Spinal cord (tissue), 10 donors: Measurements from ENCODE around the gene IGSF5. TPM values are rescaled to one million over a fixed set of nuclear protein-coding genes. Genes with fewer than 3 reads are reported as not detected.
"Not testable (repeated sequence)": the region's sequence is repeated elsewhere in the genome, so short reads cannot be mapped to it uniquely, and the experiment has no call there.

Experiments
- DNase-seq, 6 donors: peaks; one replicate each; pipeline versions ENCODE4 v3.0.0 to v3.0.0-alpha.2; 2013 to 2015; ENCODE audit warnings: low spot score in 6 of 6, low read depth in 4 of 6
- H3K27ac ChIP-seq: one replicate; pipeline ENCODE4 v1.5.1; 2013; ENCODE audit warnings: low read depth, low read length, control low read depth
- H3K27me3 ChIP-seq: one replicate; pipeline ENCODE4 v1.6.1; 2013; ENCODE audit warnings: low read length; ENCODE audit not compliant: control insufficient read depth, insufficient read depth
- H3K36me3 ChIP-seq: one replicate; pipeline ENCODE4 v1.6.1; 2013; ENCODE audit warnings: low read length; ENCODE audit not compliant: control insufficient read depth, insufficient read depth
- H3K4me1 ChIP-seq: one replicate; pipeline ENCODE4 v1.6.1; 2013; ENCODE audit warnings: low read length; ENCODE audit not compliant: control insufficient read depth, insufficient read depth
- H3K4me3 ChIP-seq: one replicate; pipeline ENCODE4 v1.5.1; 2013; ENCODE audit warnings: low read depth, low read length, control low read depth
- H3K9me3 ChIP-seq: one replicate; pipeline ENCODE4 v1.6.1; 2013; ENCODE audit warnings: low read length; ENCODE audit not compliant: control insufficient read depth, insufficient read depth
- WGBS: methylation state at CpG from one replicate; pipeline ENCODE4 v1.1.5; 2013; ENCODE audit warnings: missing lambda C conversion rate; ENCODE audit not compliant: insufficient coverage; 5-methylcytosine and 5-hydroxymethylcytosine counted together
- long read RNA-seq, 4 donors: transcript quantifications; one replicate each; lab custom pipeline, GENCODE V29; 2026
- polyA plus RNA-seq, 2 donors: library from polyadenylated mRNA; unstranded; fragments of 120-200 nt; gene quantifications; one replicate each; pipeline ENCODE4 v1.2.1, GENCODE V29; 2013; ENCODE audit not compliant: insufficient read length in 2 of 2
- total RNA-seq, 2 donors: library from RNA; depleted of rRNA in 1 of 2; stranded (reverse); fragments of 120-200 nt in 1 of 2; fragments of >200 nt in 1 of 2; gene quantifications; one replicate each; pipeline versions ENCODE4 v1.2.3 to v1.2.4, GENCODE V29; 2013 to 2014
- donor health status: healthy.

IGSF5 gene
- total RNA-seq (1 to 10 TPM; 2.7 to 5.3 TPM), polyA plus RNA-seq (1 to 10 TPM; 4.2 to 4.8 TPM)
- long read RNA-seq, donor 1, partial matches to known transcripts = 225 of 225 reads
- long read RNA-seq, donor 1, other reads (novel, unspliced or antisense) = 0 of 225 reads
- long read RNA-seq, donor 2, partial matches to known transcripts = 40 of 40 reads
- long read RNA-seq, donor 2, other reads (novel, unspliced or antisense) = 0 of 40 reads
- long read RNA-seq, donor 3, partial matches to known transcripts = 71 of 71 reads
- long read RNA-seq, donor 3, other reads (novel, unspliced or antisense) = 0 of 71 reads
- long read RNA-seq, donor 4, partial matches to known transcripts = 9 of 9 reads
- long read RNA-seq, donor 4, other reads (novel, unspliced or antisense) = 0 of 9 reads

DNA sequence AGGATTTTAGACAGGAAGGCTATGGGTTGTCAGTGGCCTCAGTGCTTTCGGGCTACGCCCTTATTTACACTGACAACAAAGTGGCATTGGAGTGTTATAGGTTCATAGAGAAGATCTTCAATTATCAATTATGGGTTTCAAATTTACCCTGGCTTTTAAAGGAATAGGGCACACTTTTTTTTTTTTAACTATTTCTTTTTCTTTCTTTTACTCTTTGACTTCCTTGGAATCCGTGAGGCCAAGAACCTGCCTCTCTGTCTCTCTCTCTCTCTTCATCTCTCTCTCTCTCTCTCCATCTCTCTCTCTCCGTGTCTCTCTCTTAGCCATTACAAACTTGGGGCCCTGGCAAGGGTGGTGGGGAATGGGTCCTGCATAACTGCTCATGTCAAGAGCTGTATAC lies at the start of gene IGSF5:
IGSF5 (plus strand) TSS at position 301 of the 400 bp plus-strand sequence. CDS start 327 bp downstream, outside the sequence.
- H3K4me3 ChIP-seq, H3K9me3 ChIP-seq, H3K27ac ChIP-seq, H3K4me1 ChIP-seq, DNase-seq, H3K27me3 ChIP-seq, H3K36me3 ChIP-seq: not testable (repeated sequence)
- 88% methylated on average over 2 of the region's 4 CpGs for WGBS

DNA sequence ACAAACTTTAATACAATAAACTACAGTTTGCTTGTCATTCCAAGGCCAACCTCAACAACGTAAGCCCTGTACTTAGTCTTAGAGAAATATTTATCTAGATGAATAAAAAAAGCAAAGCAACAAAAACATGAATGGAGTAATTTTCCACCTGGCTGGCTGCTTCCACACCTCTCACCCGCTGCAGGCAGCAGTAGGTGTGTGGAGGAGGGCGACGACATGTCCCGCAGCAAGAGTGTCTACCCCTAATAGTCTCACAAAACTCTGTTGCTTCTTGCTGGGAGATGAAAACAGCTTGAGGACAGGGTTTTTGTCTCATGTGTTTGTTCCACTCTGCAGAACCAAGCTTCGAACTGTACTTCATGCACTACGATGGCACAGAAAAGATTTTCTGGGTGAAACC lies 48.8 kb upstream of the IGSF5 start:
- Histone ChIP-seq H3K4me3 (no peak overlapping the region), H3K36me3 (no peaks in the 10 kb centered on the region), H3K27ac (no peak overlapping the region), H3K27me3 (no peaks in the 10 kb centered on the region), H3K4me1 (no peaks in the 10 kb centered on the region), H3K9me3 (no peaks in the 10 kb centered on the region)
- WGBS = no CpG with 5 or more reads among the region's 7 CpGs
- no peak for DNase-seq

DNA sequence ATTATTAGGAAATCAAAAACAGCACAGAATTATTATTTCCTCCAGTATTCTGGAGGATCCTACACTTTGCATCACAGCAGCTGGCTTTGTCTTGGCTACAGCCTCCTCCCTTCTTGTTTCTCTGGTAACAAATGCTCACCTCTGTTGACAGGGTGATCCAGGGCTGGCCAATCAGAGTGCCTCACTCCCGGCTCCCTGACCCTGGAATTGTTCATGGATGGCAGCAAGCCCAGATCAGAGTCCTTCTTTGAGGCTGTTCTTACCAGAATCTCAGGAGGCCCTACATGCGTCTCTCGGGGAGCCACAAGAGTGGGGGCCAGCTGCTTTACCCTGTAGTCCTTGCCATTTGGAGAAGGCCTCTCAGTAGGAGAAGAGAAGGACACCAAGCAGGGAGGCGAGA lies 48.4 kb upstream of the IGSF5 start:
- Histone ChIP-seq H3K4me1 (no peaks in the 10 kb centered on the region), H3K4me3 (no peak overlapping the region), H3K9me3 (no peaks in the 10 kb centered on the region), H3K27ac (no peak overlapping the region), H3K36me3 (no peaks in the 10 kb centered on the region), H3K27me3 (no peaks in the 10 kb centered on the region)
- 41% methylated on average over 4 of the region's 4 CpGs for WGBS
- peak in 4 of 6 donors; percentile 31 to 66 (median 49) for DNase-seq

DNA sequence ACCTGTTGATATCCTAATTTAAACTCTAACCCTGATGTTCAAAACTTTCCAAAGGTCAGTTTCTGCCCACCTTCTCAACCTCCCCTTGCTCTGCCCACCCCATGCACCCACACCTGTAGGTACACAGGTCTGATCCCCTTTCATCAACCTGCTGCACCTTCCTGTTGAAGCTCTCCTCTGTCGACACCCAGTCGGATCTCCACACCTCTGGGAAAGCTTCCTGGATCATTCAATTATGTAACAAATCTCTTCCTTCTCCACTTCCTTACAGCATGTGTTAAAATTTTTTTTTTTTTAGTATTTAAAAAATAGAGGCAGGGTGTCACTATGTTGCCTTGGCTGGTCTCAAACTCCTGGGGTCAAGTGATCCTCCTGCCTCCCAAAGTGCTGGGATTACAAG lies 44.7 kb upstream of the IGSF5 start:
- H3K4me1 ChIP-seq = no peaks in the 10 kb centered on the region
- H3K36me3 ChIP-seq = no peaks in the 10 kb centered on the region
- no peaks in the 10 kb centered on the region for H3K27me3 ChIP-seq
- DNase-seq = no peak
- no peak overlapping the region for H3K27ac ChIP-seq
- H3K4me3 ChIP-seq = no peak overlapping the region
- WGBS = no CpG with 5 or more reads among the region's 2 CpGs
- peaks cover 2% of the 10 kb centered on the region for H3K9me3 ChIP-seq

DNA sequence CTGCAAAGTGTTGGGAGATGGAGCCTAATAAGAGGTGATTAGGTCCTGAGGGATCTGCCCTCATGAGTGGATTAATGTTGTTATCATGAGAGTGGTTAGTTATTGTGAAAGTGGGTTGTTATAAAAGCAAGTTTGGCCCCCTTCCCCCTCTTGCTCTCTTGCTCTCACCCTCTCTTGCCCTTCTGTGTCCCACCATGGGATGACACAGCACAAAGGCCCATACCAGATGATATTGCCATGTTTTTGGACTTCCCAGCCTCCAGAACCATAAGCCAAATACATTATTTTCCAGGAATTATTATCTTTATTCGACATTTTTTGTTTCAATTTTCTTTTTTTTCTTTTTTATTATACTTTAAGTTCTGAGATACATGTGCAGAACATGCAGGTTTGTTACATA lies 41.4 kb upstream of the IGSF5 start:
- no peaks in the 10 kb centered on the region for H3K4me1 ChIP-seq
- peaks cover 2% of the 10 kb centered on the region for H3K9me3 ChIP-seq
- H3K27ac ChIP-seq = no peak overlapping the region
- no peaks in the 10 kb centered on the region for H3K36me3 ChIP-seq
- H3K27me3 ChIP-seq = no peaks in the 10 kb centered on the region
- WGBS = no CpG with 5 or more reads among the region's 1 CpG
- no peak for DNase-seq
- no peak overlapping the region for H3K4me3 ChIP-seq

DNA sequence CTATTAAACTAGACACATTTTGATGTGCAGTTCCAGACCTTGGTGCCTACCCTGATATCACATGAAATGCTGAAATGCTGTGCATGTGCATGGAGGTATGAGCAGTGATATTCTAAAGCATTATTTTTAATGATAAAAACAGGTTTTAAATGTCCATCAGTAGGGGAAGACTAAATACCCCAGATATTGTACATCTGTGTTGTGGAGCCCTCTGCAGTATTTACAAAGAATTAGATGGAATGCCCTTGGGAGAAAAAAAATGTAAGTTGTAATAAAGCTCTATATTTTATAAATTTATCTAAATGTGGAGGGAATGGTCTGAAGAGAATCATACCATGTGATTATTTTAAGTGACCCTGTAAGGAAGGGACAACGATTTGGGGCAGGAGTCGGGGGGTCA lies 39.1 kb upstream of the IGSF5 start:
- Histone ChIP-seq H3K9me3 (peaks cover 2% of the 10 kb centered on the region), H3K27ac (no peak overlapping the region), H3K4me3 (no peak overlapping the region), H3K36me3 (no peaks in the 10 kb centered on the region), H3K4me1 (no peaks in the 10 kb centered on the region), H3K27me3 (no peaks in the 10 kb centered on the region)
- DNase-seq = no peak
- WGBS = 84% methylated on average over 2 of the region's 2 CpGs

DNA sequence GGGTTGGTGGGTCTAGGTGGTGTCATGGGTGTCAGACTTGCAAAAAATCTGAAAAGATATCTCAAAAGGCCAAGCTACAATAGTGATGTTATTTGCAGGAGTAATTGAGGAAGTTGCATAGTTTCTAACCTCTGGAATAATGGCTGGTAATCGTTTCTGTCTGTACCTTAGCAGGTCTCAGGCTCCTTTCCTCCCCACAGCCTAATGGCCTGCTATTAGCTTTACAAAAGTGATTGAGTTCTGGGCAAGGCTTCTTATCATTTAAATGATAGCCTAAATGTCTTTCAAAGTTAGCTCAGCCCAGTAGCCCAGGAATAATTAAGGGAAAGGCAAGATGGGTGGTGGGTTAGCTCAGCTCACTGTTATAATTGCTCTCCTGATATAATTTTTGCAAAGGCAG lies 37.7 kb upstream of the IGSF5 start:
- whole genome bisulfite sequencing = no CpG with 5 or more reads among the region's 1 CpG
- no peaks in the 10 kb centered on the region for H3K36me3 ChIP-seq
- H3K4me3 ChIP-seq = no peak overlapping the region
- no peaks in the 10 kb centered on the region for H3K27me3 ChIP-seq
- peak in 1 of 6 donors; percentile 48 for DNase-seq
- peaks cover 2% of the 10 kb centered on the region for H3K9me3 ChIP-seq
- no peak overlapping the region for H3K27ac ChIP-seq
- no peaks in the 10 kb centered on the region for H3K4me1 ChIP-seq

DNA sequence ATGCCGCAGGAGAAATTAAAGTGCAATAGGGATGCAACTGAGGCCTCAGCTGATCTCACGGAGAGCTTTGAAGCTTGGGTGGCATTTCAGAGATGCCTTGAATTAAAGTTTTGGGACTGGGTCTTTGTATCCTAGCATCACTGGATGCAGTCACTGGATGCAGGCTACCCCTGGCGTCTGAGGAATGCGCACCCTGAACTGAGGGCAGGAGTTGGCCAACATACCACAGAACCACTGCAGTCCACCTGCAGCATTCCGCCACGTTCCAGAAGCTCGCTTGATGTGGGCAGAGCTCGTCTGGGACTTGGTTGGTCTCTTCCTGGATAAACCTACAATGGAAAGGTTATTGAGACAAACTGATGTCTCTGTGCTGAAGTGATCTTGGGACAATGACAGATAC lies 34.1 kb upstream of the IGSF5 start:
- H3K9me3 ChIP-seq = no peaks in the 10 kb centered on the region
- 96% methylated on average over 2 of the region's 8 CpGs for WGBS
- no peak overlapping the region for H3K27ac ChIP-seq
- no peaks in the 10 kb centered on the region for H3K27me3 ChIP-seq
- H3K36me3 ChIP-seq = no peaks in the 10 kb centered on the region
- no peak for DNase-seq
- H3K4me3 ChIP-seq = no peak overlapping the region
- peaks cover 7% of the 10 kb centered on the region for H3K4me1 ChIP-seq

DNA sequence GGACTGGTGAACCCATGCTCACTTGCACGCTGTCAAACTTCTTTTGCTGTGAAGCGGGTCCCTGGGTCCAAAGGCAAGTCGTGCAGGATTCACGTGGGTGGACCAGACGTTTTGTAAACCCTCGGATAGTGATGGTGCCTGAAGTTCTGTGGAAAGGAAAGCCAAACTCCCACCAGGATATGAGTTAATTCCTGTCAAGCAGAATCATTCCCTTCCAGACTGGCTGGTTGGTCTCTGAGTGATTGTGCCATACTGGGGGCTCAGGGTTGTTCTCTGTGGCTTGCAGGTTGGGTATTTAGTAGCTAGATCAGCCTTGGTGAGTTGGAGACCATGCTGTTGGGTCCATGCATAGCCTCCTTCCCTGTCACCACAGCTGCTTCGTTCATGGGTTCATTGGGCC lies 32.7 kb upstream of the IGSF5 start:
- WGBS = 98% methylated on average over 4 of the region's 7 CpGs
- no peak overlapping the region for H3K27ac ChIP-seq
- H3K36me3 ChIP-seq = no peaks in the 10 kb centered on the region
- no peaks in the 10 kb centered on the region for H3K27me3 ChIP-seq
- H3K4me1 ChIP-seq = peaks cover 7% of the 10 kb centered on the region
- DNase-seq = no peak
- H3K9me3 ChIP-seq = no peaks in the 10 kb centered on the region
- no peak overlapping the region for H3K4me3 ChIP-seq

DNA sequence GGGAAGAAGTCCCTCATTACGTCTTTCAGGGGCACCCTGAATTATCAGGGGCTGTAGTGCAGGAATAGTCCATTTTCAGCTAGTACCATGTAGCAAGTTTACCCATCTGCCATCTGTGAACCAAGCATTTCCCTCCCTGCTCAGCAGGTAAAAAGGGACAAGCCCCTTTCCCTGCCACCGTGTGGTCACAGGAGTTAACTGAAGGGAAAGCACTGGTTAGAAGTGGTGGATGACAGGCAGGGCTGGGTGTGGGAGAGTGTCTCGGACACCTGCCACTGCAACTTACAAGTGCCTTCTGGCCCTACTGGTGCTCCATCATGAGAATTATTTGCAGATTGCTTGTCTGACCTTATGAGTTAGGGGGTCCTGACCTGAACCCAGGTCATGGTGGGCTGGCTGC lies 32.0 kb upstream of the IGSF5 start:
- no peak overlapping the region for H3K4me3 ChIP-seq
- H3K9me3 ChIP-seq = no peaks in the 10 kb centered on the region
- DNase-seq = no peak
- 71% methylated on average over 2 of the region's 3 CpGs for WGBS
- no peaks in the 10 kb centered on the region for H3K36me3 ChIP-seq
- H3K4me1 ChIP-seq = peaks cover 7% of the 10 kb centered on the region
- H3K27me3 ChIP-seq = no peaks in the 10 kb centered on the region
- H3K27ac ChIP-seq = no peak overlapping the region
